IMR-90 (cell line): ENCODE measurements around the gene DLG5.

Source experiments
- BHLHE40 ChIP-seq: fragments of 150-350 bp; IDR thresholded peaks from 2 replicates; pipeline ENCODE4 v1.6.1; 2016; ENCODE audit warnings: mild to moderate bottlenecking, low read depth, low read length
- CEBPB ChIP-seq: IDR thresholded peaks from 2 replicates; pipeline ENCODE4 v1.6.1; 2012; ENCODE audit warnings: low read depth, low read length, improper control_type of control experiment
- CHD1 ChIP-seq: IDR thresholded peaks from 2 replicates; pipeline ENCODE4 v1.6.1; 2012; ENCODE audit warnings: low read depth, low read length, improper control_type of control experiment
- FOS ChIP-seq: fragments of 150-350 bp; IDR thresholded peaks from 2 replicates; pipeline ENCODE4 v1.6.1; 2016; ENCODE audit warnings: low read depth, low read length
- MXI1 ChIP-seq: IDR thresholded peaks from 2 replicates; pipeline ENCODE4 v1.6.1; 2012; ENCODE audit warnings: low read depth, mild to moderate bottlenecking, low read length, moderate library complexity, borderline replicate concordance
- NFE2L2 ChIP-seq: fragments of 150-350 bp; IDR thresholded peaks from 2 replicates; pipeline ENCODE4 v1.6.1; 2016; ENCODE audit warnings: low read depth, mild to moderate bottlenecking, low read length
- POLR2A ChIP-seq: IDR thresholded peaks from 2 replicates; pipeline ENCODE4 v1.6.1; 2012; ENCODE audit warnings: mild to moderate bottlenecking, low read depth, low read length
- RAD21 ChIP-seq: IDR thresholded peaks from 2 replicates; pipeline ENCODE4 v1.6.1; 2012; ENCODE audit warnings: low read length, improper control_type of control experiment
- RCOR1 ChIP-seq: IDR thresholded peaks from 2 replicates; pipeline ENCODE4 v1.6.1; 2012; ENCODE audit warnings: mild to moderate bottlenecking, low read length, improper control_type of control experiment; ENCODE audit not compliant: insufficient replicate concordance
- RFX5 ChIP-seq: IDR thresholded peaks from 2 replicates; pipeline ENCODE4 v1.8.0; 2012; ENCODE audit warnings: low read depth, mild to moderate bottlenecking, low read length, moderate library complexity
- SMC3 ChIP-seq: fragments of 150-350 bp; IDR thresholded peaks from 2 replicates; pipeline ENCODE4 v1.6.1; 2016; ENCODE audit warnings: low read depth, mild to moderate bottlenecking, antibody characterized with exemption, low read length, moderate library complexity
- TF ChIP-seq, protein P1 (sequence below): fragments of 150-350 bp; IDR thresholded peaks from 2 replicates; pipeline ENCODE4 v1.6.1; 2017; ENCODE audit warnings: mild to moderate bottlenecking, antibody characterized with exemption, low read length, low read depth
- TF ChIP-seq, protein P2 (sequence below): conservative IDR thresholded peaks from 2 replicates; pipeline ENCODE4 v1.5.1; 2012; ENCODE audit warnings: mild to moderate bottlenecking, low read depth, low read length, improper control_type of control experiment
- TF ChIP-seq, protein P3 (sequence below): fragments of 150-350 bp; IDR thresholded peaks from 2 replicates; pipeline ENCODE4 v1.6.1; 2016; ENCODE audit warnings: low read depth, mild to moderate bottlenecking, low read length, moderate library complexity, borderline replicate concordance

DNA sequence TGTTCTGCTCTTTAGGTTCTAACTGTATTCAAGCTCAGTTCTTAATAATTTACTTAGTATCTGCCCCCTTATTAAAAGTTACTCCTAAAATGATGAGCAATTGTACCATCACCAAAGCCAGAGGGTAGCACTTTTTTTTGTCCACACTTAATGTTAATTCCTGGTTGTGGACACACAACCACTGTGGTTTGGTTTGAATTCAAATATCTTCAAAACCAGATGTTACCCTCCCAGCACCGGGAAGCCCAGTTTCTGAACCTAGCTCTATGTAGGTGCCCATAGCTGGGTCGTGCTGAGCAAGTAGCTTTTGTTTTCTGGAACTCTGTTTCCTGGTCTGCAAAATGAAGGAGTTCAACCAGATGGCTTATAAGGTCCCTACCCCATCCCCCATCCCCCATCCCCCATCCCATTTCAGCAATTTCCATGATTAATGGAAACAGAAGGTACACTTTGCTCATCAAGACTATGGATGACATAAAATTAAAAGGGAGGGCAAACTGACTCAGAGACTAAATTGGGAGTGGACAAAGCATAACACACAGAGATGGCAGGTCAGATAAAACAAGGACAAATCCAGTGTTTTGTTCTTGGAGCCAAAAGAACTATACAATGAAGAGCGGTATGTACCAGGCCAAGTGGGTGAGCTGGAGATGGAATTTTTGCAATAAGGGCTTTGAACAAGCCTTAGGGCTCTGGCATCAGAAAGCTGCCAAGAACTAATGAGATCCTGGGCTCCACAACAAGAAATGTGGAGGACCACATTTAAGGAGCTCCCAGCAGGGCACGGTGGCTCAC, 56.7 kb downstream of the DLG5 start:
- TF ChIP-seq, protein P1, sequence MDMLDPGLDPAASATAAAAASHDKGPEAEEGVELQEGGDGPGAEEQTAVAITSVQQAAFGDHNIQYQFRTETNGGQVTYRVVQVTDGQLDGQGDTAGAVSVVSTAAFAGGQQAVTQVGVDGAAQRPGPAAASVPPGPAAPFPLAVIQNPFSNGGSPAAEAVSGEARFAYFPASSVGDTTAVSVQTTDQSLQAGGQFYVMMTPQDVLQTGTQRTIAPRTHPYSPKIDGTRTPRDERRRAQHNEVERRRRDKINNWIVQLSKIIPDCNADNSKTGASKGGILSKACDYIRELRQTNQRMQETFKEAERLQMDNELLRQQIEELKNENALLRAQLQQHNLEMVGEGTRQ = no peak
- TF ChIP-seq, protein P2, sequence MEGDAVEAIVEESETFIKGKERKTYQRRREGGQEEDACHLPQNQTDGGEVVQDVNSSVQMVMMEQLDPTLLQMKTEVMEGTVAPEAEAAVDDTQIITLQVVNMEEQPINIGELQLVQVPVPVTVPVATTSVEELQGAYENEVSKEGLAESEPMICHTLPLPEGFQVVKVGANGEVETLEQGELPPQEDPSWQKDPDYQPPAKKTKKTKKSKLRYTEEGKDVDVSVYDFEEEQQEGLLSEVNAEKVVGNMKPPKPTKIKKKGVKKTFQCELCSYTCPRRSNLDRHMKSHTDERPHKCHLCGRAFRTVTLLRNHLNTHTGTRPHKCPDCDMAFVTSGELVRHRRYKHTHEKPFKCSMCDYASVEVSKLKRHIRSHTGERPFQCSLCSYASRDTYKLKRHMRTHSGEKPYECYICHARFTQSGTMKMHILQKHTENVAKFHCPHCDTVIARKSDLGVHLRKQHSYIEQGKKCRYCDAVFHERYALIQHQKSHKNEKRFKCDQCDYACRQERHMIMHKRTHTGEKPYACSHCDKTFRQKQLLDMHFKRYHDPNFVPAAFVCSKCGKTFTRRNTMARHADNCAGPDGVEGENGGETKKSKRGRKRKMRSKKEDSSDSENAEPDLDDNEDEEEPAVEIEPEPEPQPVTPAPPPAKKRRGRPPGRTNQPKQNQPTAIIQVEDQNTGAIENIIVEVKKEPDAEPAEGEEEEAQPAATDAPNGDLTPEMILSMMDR = no peak
- TF ChIP-seq POLR2A (no peak), RFX5 (no peak), CEBPB (no peak), RCOR1 (no peak), FOS (no peak), RAD21 (no peak), BHLHE40 (no peak), CHD1 (no peak), NFE2L2 (no peak), SMC3 (no peak), MXI1 (no peak)
- TF ChIP-seq, protein P3, sequence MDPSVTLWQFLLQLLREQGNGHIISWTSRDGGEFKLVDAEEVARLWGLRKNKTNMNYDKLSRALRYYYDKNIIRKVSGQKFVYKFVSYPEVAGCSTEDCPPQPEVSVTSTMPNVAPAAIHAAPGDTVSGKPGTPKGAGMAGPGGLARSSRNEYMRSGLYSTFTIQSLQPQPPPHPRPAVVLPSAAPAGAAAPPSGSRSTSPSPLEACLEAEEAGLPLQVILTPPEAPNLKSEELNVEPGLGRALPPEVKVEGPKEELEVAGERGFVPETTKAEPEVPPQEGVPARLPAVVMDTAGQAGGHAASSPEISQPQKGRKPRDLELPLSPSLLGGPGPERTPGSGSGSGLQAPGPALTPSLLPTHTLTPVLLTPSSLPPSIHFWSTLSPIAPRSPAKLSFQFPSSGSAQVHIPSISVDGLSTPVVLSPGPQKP = no peak
